NOMO-1 (cell line): ENCODE measurements around the gene FSIP1.
"Not testable (repeated sequence)": the region's sequence is repeated elsewhere in the genome, so short reads cannot be mapped to it uniquely, and the experiment has no call there.

Experiments used
- DNase-seq, 2 experiments: peaks; one replicate each; lab custom pipeline; 2025; ENCODE audit not compliant: unreplicated experiment in 2 of 2; lab: John Stamatoyannopoulos, UW

FSIP1 gene

GRCh38 chr15:39782441-39783138, at the start of gene FSIP1:
Gene FSIP1, minus strand, starts transcription at chr15:39782841. Its CDS starts 6,317 bp downstream, at chr15:39776524.
- peak; percentile 93 to 95 for DNase-seq

GRCh38 chr15:39830166-39830565, 47.5 kb upstream of the FSIP1 start:
- no peak for DNase-seq

GRCh38 chr15:39828374-39828931, 45.8 kb upstream of the FSIP1 start:
- no peak for DNase-seq

GRCh38 chr15:39826975-39827374, 44.3 kb upstream of the FSIP1 start:
- DNase-seq: no peak

GRCh38 chr15:39823634-39824033, 41.0 kb upstream of the FSIP1 start:
- DNase-seq: no peak

- DNase-seq: no peak
Observed at GRCh38 chr15:39820050-39820602, 37.5 kb upstream of the FSIP1 start.

- DNase-seq: no peak
Observed at GRCh38 chr15:39819533-39819932, 36.9 kb upstream of the FSIP1 start.

GRCh38 chr15:39817892-39818291, 35.3 kb upstream of the FSIP1 start:
- no peak for DNase-seq

- DNase-seq: no peak
Observed at GRCh38 chr15:39814489-39814888, 31.8 kb upstream of the FSIP1 start.

- not testable (repeated sequence) for DNase-seq
Observed at GRCh38 chr15:39812651-39813050, 30.0 kb upstream of the FSIP1 start.

- DNase-seq: no peak
Observed at GRCh38 chr15:39808909-39809308, 26.3 kb upstream of the FSIP1 start.

- DNase-seq: no peak
Observed at GRCh38 chr15:39807791-39808190, 25.1 kb upstream of the FSIP1 start.

GRCh38 chr15:39804026-39804425, 21.4 kb upstream of the FSIP1 start:
- peak in 1 of 2 experiments; percentile 67 for DNase-seq

- DNase-seq: no peak
Observed at GRCh38 chr15:39803016-39803415, 20.4 kb upstream of the FSIP1 start.

- DNase-seq: no peak
Observed at GRCh38 chr15:39801641-39802309, 19.1 kb upstream of the FSIP1 start.

- peak; percentile 51 to 60 for DNase-seq
Observed at GRCh38 chr15:39799552-39800011, 16.9 kb upstream of the FSIP1 start.

- no peak for DNase-seq
Observed at GRCh38 chr15:39798382-39798781, 15.7 kb upstream of the FSIP1 start.

GRCh38 chr15:39797407-39797806, 14.8 kb upstream of the FSIP1 start:
- DNase-seq: no peak

GRCh38 chr15:39796601-39797000, 14.0 kb upstream of the FSIP1 start:
- DNase-seq: no peak

GRCh38 chr15:39795486-39795885, 12.8 kb upstream of the FSIP1 start:
- no peak for DNase-seq

GRCh38 chr15:39794954-39795353, 12.3 kb upstream of the FSIP1 start:
- DNase-seq: no peak

- no peak for DNase-seq
Observed at GRCh38 chr15:39793923-39794322, 11.3 kb upstream of the FSIP1 start.
